Activated CD4-positive, alpha-beta memory T cell treated with anti-CD3 and anti-CD28 coated beads for 36 hours (primary cell): ENCODE results near the gene TBC1D13. TPM values are rescaled to one million over a fixed set of nuclear protein-coding genes. Genes with fewer than 3 reads are reported as not detected.

ENCODE experiments used
- CTCF ChIA-PET: fragments of 350-600 bp; sonication (Branson Sonifier 250); formaldehyde crosslinking; loops from one replicate; lab custom pipeline; 2021; ENCODE audit warnings: antibody characterized with exemption, inconsistent platforms; lab: Charles Lee
- POLR2A ChIA-PET: fragments of 350-600 bp; sonication (Branson Sonifier 250); formaldehyde crosslinking; loops from one replicate; lab custom pipeline; 2021; ENCODE audit warnings: antibody characterized with exemption; lab: Charles Lee
- DNase-seq: peaks from one replicate; pipeline ENCODE4 v3.0.0-alpha.2; 2020
- H3K27ac Mint-ChIP-seq: one replicate; pipeline ENCODE4 v1.8.0; 2021; ENCODE audit warnings: mixed read lengths
- H3K27me3 Mint-ChIP-seq: one replicate; pipeline ENCODE4 v1.8.0; 2021; ENCODE audit warnings: mixed read lengths
- H3K36me3 Mint-ChIP-seq: one replicate; pipeline ENCODE4 v1.8.0; 2021; ENCODE audit warnings: mixed read lengths
- H3K4me1 Mint-ChIP-seq: one replicate; pipeline ENCODE4 v1.8.0; 2021; ENCODE audit warnings: low read depth, mixed read lengths
- H3K4me3 Mint-ChIP-seq: one replicate; pipeline ENCODE4 v1.8.0; 2021; ENCODE audit warnings: mild to moderate bottlenecking, mixed read lengths
- H3K9me3 Mint-ChIP-seq: one replicate; pipeline ENCODE4 v1.8.0; 2021; ENCODE audit warnings: mixed read lengths
- intact Hi-C: fragments of 100-400 bp; cut with micrococcal nuclease; formaldehyde crosslinking; loops from one replicate; pipeline ENCODE4 v1.15.1; 2023
- total RNA-seq, 2 experiments: library from RNA; stranded (reverse); gene quantifications; one replicate each; pipeline ENCODE4 v1.2.3, GENCODE V29; 2021

The TBC1D13 gene
- total RNA-seq, 2 experiments from 2014 or later, result 14.6 to 14.9 TPM

GRCh38 chr9:128809831-128810230 is 22.8 kb downstream of the TBC1D13 start:
- no peaks in the 10 kb centered on the region for H3K4me1 Mint-ChIP-seq
- no peaks in the 10 kb centered on the region for H3K9me3 Mint-ChIP-seq
- no peak for DNase-seq
- intact Hi-C loops, result no loop called here
- no peak overlapping the region for H3K4me3 Mint-ChIP-seq
- H3K27me3 Mint-ChIP-seq, result no peaks in the 10 kb centered on the region
- no peak overlapping the region for H3K27ac Mint-ChIP-seq
- peaks cover 7% of the 10 kb centered on the region for H3K36me3 Mint-ChIP-seq
- POLR2A ChIA-PET, result no interaction called here
- CTCF ChIA-PET, result interaction anchor here (0.8 to 1.8 kb wide), 3 partner anchors 9 to 118 kb away, joined by 3 to 10 read pairs (median 4); partner anchors contain the start of gene ENDOG

GRCh38 chr9:128810873-128811272 is 23.8 kb downstream of the TBC1D13 start:
- Mint-ChIP-seq H3K27ac (no peak overlapping the region), H3K4me1 (no peaks in the 10 kb centered on the region), H3K27me3 (no peaks in the 10 kb centered on the region), H3K36me3 (peaks cover 5% of the 10 kb centered on the region), H3K9me3 (no peaks in the 10 kb centered on the region), H3K4me3 (no peak overlapping the region)
- no peak for DNase-seq
- ChIA-PET CTCF (interaction anchor here (1.1 to 1.8 kb wide), 2 partner anchors 8 to 117 kb away, joined by 4 to 10 read pairs; partner anchors contain the start of gene ENDOG), POLR2A (no interaction called here)
- intact Hi-C loops, result no loop called here

GRCh38 chr9:128818099-128818838 is 31.2 kb downstream of the TBC1D13 start, which contains the start of gene ENDOG:
Gene ENDOG, plus strand, starts transcription at chr9:128818500. Its CDS starts 185 bp downstream, at chr9:128818685.
- ChIA-PET CTCF (interaction anchor here (0.6 to 2.7 kb wide), 42 partner anchors 8 to 456 kb away, joined by 3 to 39 read pairs (median 4); partner anchors contain the start of genes DOLK, KYAT1, LRRC8A and NUP188), POLR2A (interaction anchor here (0.5 to 2.6 kb wide), 10 partner anchors 12 to 447 kb away, joined by 3 to 31 read pairs (median 3); partner anchors contain the start of genes DOLK, NUP188, SET and SPOUT1)
- DNase-seq, result peak; percentile 99
- peaks cover 7% of the 10 kb centered on the region for H3K36me3 Mint-ChIP-seq
- H3K4me3 Mint-ChIP-seq, result peak within 1 kb of the TSS; percentile 77
- intact Hi-C loops, result loop anchor here (1.0 to 5.0 kb wide), 7 partner anchors 11 to 210 kb away; partner anchors contain the start of genes DOLK, DYNC2I2, NUP188 and PKN3
- peak within 1 kb of the TSS; percentile 23 for H3K27ac Mint-ChIP-seq
- H3K27me3 Mint-ChIP-seq, result no peaks in the 10 kb centered on the region
- H3K4me1 Mint-ChIP-seq, result peaks cover 17% of the 10 kb centered on the region
- no peaks in the 10 kb centered on the region for H3K9me3 Mint-ChIP-seq

GRCh38 chr9:128818839-128819715 is 32.0 kb downstream of the TBC1D13 start:
- H3K4me3 Mint-ChIP-seq, result peak overlapping the region; percentile 75
- H3K27ac Mint-ChIP-seq, result no peak overlapping the region
- no peaks in the 10 kb centered on the region for H3K9me3 Mint-ChIP-seq
- intact Hi-C loops, result loop anchor here (1.0 to 5.0 kb wide), 7 partner anchors 10 to 209 kb away; partner anchors contain the start of genes DOLK, DYNC2I2, NUP188 and PKN3
- peak; percentile 55 for DNase-seq
- H3K36me3 Mint-ChIP-seq, result peaks cover 7% of the 10 kb centered on the region
- ChIA-PET CTCF (interaction anchor here (0.5 to 2.7 kb wide), 32 partner anchors 8 to 313 kb away, joined by 3 to 39 read pairs (median 6); partner anchors contain the start of genes KYAT1, LRRC8A, PKN3 and SPOUT1), POLR2A (interaction anchor here (1.0 to 2.6 kb wide), 5 partner anchors 11 to 130 kb away, joined by 3 to 31 read pairs (median 4); partner anchors contain the start of genes DOLK, NUP188, SET and SPOUT1)
- peaks cover 17% of the 10 kb centered on the region for H3K4me1 Mint-ChIP-seq
- H3K27me3 Mint-ChIP-seq, result no peaks in the 10 kb centered on the region

GRCh38 chr9:128819716-128820664 is 32.9 kb downstream of the TBC1D13 start:
- POLR2A ChIA-PET, result interaction anchor here (1.5 to 2.6 kb wide), 2 partner anchors 10 to 80 kb away, joined by 3 to 31 read pairs; partner anchors contain the start of gene SPOUT1
- peaks cover 7% of the 10 kb centered on the region for H3K36me3 Mint-ChIP-seq
- H3K27me3 Mint-ChIP-seq, result no peaks in the 10 kb centered on the region
- peaks cover 17% of the 10 kb centered on the region for H3K4me1 Mint-ChIP-seq
- H3K4me3 Mint-ChIP-seq, result peak overlapping the region; percentile 20
- H3K9me3 Mint-ChIP-seq, result no peaks in the 10 kb centered on the region
- intact Hi-C loops, result loop anchor here (2.0 to 5.0 kb wide), 5 partner anchors 49 to 163 kb away; partner anchors contain the start of genes DOLK, DYNC2I2, NUP188 and PKN3
- no peak overlapping the region for H3K27ac Mint-ChIP-seq
- CTCF ChIA-PET, result interaction anchor here (0.5 to 2.7 kb wide), 9 partner anchors 8 to 250 kb away, joined by 3 to 27 read pairs (median 10); partner anchors contain the start of genes SPOUT1, ZDHHC12 and ZER1
- no peak for DNase-seq

- H3K9me3 Mint-ChIP-seq, result no peaks in the 10 kb centered on the region
- ChIA-PET CTCF (interaction anchor here (0.6 kb wide), 1 partner anchor 13 kb away, joined by 3 read pairs; no protein-coding TSS in a partner anchor), POLR2A (interaction anchor here (1.5 kb wide), 1 partner anchor 79 kb away, joined by 3 read pairs; no protein-coding TSS in a partner anchor)
- intact Hi-C loops, result no loop called here
- no peaks in the 10 kb centered on the region for H3K27me3 Mint-ChIP-seq
- DNase-seq, result no peak
- peaks cover 7% of the 10 kb centered on the region for H3K36me3 Mint-ChIP-seq
- peak overlapping the region; percentile 12 for H3K4me3 Mint-ChIP-seq
- H3K27ac Mint-ChIP-seq, result no peak overlapping the region
- peaks cover 17% of the 10 kb centered on the region for H3K4me1 Mint-ChIP-seq
Measured at GRCh38 chr9:128820665-128821583, 33.9 kb downstream of the TBC1D13 start.

- H3K27ac Mint-ChIP-seq, result no peak overlapping the region
- no peak for DNase-seq
- POLR2A ChIA-PET, result no interaction called here
- no peak overlapping the region for H3K4me3 Mint-ChIP-seq
- H3K9me3 Mint-ChIP-seq, result no peaks in the 10 kb centered on the region
- no peaks in the 10 kb centered on the region for H3K27me3 Mint-ChIP-seq
- H3K36me3 Mint-ChIP-seq, result peaks cover 11% of the 10 kb centered on the region
- peaks cover 17% of the 10 kb centered on the region for H3K4me1 Mint-ChIP-seq
- CTCF ChIA-PET, result no interaction called here
- intact Hi-C loops, result no loop called here
Measured at GRCh38 chr9:128821584-128822406, 34.7 kb downstream of the TBC1D13 start.

GRCh38 chr9:128822407-128823042 is 35.5 kb downstream of the TBC1D13 start:
- H3K9me3 Mint-ChIP-seq, result no peaks in the 10 kb centered on the region
- CTCF ChIA-PET, result no interaction called here

GRCh38 chr9:128823362-128823902 is 36.4 kb downstream of the TBC1D13 start:
- H3K27ac Mint-ChIP-seq, result no peak overlapping the region
- CTCF ChIA-PET, result no interaction called here
- no peak overlapping the region for H3K4me3 Mint-ChIP-seq
- no peaks in the 10 kb centered on the region for H3K27me3 Mint-ChIP-seq
- intact Hi-C loops, result no loop called here
- H3K4me1 Mint-ChIP-seq, result peaks cover 27% of the 10 kb centered on the region
- H3K9me3 Mint-ChIP-seq, result no peaks in the 10 kb centered on the region
- peaks cover 18% of the 10 kb centered on the region for H3K36me3 Mint-ChIP-seq
- POLR2A ChIA-PET, result interaction anchor here (0.5 kb wide), 1 partner anchor 106 kb away, joined by 4 read pairs; no protein-coding TSS in a partner anchor
- DNase-seq, result no peak

More at GRCh38 chr9:128822407-128823042, 35.5 kb downstream of the TBC1D13 start:
- POLR2A ChIA-PET, result no interaction called here
- DNase-seq, result no peak
- Mint-ChIP-seq H3K27me3 (no peaks in the 10 kb centered on the region), H3K4me1 (peaks cover 21% of the 10 kb centered on the region), H3K36me3 (peaks cover 16% of the 10 kb centered on the region), H3K27ac (peak overlapping the region; percentile 5), H3K4me3 (no peak overlapping the region)
- intact Hi-C loops, result no loop called here
